ENCODE data around the gene SPRY1.

SPRY1 gene

DNA sequence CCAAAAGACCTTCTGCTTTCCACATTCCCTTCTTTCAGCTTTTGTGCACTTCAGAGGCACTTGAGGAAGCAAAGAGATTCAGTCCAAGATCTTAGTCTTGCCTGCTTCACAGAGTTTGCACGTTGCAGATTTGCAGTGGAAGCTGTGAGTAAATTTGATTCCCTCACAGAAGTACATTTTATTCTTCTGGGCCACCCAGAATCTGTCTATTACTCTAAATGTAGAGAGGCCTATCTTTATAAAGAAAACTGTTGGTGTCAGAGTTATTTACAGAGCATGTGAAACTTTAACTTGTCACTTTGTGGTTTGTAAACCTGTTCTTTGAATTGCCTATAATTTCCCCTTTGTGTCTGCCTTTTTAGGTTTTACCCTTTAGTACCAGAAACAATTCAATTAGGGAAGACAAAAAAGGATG, 15.5 kb downstream of the SPRY1 start:
- DNase-seq = peak; percentile 35

DNA sequence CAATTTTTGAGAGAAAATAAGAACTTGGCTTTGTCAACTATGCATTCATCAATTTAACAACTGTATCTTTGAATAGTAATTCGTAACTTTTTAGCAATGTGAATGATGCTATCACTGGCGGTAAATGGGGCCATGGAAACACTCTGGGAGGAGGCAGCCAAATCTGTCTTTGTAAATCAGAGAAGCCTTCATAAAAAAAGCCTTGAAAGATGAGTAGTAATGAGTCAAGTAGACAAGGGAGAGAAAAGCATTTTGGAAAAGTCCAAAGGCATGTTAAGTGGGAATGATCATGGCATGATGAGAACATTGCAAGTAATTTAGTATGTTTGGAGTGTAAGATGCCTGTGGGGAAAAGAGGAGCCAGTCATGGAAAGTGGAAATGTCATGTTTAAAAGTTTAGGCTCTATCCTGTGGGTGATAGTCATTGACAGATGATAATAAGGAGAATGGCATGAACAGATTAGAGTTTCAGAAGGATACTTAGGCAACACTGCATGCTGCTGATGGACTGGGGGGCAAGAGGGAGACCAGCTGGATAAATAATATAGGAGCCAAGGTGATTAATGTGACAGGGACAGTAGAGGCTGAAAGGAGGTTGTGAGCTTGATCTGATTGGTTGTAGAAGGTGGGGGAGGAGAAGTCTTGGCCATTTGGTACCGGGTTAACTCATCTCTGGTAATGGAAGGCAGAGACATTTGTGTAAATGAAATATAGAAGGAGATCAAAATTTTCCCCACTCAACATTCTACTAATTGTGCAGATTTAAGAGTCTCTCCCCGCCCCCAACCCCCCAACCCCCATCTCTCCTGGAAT, 16.3 kb downstream of the SPRY1 start:
- no peak for DNase-seq

DNA sequence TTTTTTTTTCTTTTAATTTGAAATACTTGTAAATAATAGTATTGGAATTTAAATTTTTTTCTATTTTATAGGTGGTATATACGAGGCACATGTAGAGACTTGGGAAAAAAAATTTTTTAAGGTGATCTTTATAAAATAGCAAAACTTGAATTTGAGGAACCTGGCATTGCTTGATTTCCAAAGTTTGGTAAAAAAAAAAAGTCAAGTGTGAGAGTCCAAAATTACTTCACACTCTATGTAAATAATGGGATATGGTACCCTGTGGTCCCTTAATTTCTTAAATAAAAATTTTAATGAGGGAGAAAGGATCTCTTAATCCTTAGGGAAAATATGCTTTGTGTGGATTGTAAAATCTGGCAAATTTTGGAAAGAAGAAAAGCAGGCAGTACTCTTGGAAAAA, 19.0 kb downstream of the SPRY1 start:
- no peak for DNase-seq

DNA sequence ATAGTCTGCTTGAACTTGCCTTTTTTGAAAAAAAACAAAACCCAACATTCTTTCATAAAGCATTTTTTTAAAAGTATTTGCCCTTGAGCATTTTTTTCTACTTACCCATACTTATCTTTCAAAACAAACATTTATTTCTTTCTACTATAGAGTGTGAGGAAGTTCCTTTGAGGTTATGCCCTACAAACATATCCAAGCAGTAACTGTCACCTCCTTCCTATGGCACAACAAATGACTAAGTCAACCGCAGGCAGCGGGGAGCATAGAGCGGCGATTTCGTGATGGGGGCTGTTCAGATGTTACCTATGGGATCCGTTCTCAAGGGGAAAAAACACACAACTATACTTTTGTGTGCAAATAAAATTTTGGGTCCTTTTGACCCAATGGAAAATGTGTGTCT, 19.4 kb downstream of the SPRY1 start:
- DNase-seq = peak; percentile 72

DNA sequence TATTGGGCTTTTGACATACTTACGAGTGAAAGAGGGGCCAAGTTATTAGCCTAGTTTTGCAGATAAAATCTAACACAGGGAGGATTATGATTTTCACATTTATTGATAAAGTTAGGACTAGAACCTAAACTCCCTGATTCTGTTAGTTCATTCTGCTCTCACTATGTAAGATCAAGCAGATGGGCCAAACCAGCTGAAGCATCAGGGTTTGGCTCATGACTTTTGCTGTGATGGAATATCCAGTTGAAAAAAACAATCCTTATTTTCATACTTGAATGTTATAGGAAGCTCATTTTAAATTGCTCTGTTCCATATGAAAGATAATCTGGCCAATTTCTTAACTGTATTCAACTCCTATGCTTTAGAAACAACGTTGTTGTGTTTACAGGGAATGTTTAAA, 21.2 kb downstream of the SPRY1 start:
- no peak for DNase-seq

DNA sequence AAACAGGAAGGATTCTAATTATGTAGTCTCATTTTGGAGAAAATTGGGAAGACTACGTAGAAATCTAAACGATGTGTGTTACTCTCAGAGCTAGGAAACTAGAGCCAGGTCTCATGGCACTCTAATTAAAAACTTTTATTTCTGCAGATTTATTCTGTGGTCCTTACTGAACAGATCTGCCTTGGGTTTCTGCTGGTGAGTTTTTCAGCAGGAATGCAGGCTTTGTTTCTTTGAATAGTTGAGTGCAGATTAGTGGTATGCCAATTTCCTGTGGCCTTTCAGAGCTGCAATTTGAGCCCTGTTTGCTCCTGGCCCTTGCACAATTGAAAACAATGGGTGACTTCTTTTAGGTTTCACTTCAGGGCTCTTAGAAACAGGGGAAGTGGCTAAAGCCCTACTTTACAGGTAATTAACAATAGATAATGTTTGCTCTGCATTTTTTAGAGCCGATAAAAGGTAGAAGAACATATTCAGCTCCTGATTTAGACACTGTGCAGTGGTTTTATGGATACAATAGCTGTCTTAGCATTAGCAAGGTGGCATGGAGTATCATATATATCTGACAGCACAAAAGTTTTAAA, 21.8 kb downstream of the SPRY1 start:
- DNase-seq = peak; percentile 38

DNA sequence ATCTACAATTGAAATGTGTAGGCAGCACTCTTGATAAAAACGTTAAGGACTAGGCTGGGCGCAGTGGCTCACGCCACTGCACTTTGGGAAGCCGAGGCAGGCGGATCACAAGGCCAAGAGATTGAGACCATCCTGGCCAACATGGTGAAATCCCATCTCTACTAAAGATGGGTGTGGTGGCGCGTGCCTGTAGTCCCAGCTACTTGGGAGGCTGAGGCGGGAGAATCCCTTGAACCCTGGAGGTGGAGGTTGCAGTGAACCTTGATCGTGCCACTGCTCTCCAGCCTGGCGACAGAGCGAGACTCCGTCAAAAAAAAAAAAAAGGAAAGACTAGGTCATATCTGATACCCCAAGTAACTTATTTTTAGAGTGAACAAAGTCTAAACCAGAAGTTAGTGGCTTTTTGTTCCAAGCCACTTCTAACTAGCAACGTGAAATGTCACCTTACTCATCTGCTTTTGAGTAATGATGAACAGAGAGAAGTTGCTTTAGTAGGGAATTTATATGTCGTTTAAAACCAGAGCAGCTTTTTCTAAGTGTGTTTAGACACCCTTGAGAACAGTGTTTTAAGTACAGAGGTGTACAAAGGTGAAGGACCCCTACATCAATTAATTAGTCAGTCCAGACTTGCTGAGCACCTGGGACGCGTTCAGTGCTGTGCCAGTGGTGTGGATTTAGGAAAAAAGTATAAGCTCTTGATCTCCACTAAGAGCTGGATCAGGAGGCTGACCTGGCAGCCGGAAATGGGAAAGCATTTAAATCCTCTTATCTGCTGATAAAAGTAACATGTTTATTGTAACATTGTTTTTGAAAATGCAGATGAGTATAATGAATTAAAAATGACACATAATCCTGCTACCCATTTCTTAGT, 23.5 kb downstream of the SPRY1 start:
- DNase-seq = peak; percentile 26

DNA sequence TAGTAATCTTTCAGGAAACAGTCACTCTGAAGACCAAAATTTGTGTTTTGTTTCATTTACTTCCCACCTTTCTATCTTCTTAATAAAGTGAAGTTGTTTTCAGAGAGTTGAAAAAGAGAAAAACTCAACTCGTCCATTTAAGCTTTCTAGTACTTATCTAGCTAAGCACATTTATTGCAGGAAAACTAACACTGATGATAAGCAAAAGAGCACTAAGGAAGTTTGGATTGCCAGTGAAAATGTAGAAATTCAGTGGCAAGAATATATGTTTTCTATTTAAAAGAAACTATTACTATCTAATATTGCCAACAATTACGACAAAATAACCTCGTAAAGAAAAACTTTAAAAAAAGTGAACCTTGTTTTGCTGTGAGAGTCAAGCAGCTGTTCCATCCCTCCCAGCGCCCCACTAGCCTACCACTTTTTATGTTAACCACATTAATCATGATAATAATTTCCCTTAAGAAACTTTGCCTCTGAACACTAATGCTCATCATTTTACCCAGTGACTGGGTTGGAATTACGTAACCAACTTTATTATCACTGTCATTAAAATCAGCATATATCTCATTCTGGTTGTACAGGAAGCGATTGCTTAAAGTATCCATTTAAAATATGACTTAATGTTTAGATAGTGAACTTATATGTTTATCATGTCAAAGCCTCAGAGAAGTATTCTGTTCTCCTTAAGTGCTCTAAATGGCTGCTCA, 24.8 kb downstream of the SPRY1 start:
- DNase-seq = peak; percentile 14

DNA sequence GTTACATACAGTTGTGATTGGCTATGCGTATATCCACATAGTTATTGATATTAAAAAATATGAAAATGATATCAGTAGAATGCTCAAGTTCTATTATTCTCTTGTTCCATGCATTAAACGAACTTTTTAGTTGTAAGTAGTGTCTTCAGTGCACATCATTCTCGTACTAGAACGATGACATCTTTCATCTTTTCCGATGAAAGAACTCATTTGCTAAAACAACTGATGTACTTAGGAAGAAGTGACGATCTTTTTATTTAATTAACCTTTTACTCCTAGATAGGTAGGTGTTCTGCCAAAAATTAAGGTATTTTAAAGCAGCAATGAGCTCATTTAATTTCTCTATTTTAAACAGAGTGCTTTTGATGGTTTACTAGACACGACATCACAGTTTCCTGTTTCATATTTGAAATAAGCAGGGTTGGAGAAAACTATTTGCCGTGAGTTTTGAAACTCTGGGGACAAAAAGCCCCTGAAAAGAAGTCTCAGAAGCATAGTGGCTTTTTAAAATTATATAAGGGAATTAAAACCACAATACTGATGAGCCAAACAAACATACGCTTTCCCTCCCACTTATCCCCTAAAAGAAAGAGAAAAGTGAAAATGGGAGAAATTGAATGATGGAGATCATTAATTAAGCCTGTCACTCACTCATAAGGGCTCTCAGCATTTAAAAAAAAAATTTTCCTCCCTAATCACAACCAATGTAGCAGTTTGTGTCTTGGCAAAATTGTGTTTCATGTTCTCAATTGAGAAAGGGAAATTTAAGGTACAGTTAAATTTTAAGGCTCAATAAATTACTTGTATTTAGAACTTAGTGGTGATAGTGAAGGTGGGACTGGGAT, 25.6 kb downstream of the SPRY1 start:
- DNase-seq = peak; percentile 27

DNA sequence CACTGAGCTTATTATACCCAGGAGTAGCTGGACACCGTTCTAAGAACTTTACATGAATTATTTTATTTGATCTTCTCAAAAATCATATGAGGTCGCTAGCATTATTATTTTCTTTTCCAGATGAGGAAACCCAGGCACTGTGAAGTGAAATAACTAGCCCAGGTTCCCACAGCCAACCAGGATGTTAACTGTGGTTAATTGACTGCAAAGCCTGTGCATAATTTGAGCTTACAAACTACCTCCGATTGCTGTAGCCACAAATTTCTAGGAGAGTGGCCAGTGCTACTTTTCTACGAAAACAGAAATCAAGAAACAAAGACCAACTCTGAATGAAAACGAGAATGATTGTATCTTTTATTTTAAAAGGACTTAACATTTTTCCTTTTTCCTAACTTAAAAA, 27.2 kb downstream of the SPRY1 start:
- peak; percentile 36 for DNase-seq

DNA sequence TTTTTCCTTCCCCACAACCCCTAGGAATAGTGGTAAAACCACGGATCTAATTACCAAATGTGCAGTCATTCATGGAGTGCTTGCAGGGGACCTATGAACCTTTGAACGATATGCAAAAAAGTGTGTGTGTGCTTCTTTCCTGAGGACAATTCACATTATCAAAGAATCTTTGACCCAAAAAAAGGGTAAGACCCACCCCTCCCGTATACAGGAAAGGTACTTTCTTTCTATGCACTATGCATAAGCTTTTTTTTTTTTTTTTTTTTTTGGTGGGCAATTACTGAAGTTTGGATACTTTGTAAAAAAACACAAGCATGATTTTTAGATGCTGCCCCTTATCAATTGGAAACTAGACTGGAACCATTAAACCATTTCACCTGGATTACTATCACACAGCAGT, 31.4 kb downstream of the SPRY1 start:
- no peak for DNase-seq

DNA sequence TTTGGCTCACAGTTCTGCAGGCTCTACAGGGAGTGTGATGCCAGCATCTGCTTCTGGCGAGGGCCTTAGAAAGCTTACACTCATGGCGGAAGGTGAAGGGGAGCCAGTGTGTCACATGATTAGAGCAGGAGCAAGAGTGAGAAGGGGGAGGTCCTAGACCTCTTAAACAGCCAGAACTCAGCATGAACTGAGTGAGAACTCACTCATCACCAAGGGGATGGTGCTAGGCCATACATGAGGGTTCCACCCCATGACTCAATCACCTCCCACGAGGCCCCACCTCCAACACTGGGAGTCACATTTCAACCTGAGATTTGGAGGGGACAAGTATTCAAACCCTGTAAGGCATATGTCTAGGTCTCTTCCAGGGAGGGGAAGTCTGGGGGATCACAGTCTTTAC, 33.4 kb downstream of the SPRY1 start:
- no peak for DNase-seq

DNA sequence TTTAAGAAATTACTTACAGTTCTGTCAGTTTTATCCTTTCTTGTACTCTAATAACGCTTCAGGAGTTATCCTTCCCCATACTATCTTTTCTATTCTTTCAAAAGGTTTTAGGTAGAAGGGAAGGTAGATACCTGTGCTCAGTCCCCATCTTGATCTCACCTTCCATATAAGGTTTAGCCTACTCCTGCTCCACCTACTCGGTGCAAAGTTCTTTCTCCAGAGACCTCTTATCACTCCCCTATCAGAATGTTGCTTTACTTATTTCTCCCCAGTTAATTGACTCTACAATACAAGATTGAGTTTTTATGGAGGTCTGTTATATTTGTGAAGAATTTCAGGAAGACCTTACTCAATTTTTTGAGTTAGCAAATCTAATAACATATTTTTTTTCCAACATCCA, 33.9 kb downstream of the SPRY1 start:
- DNase-seq = no peak

DNA sequence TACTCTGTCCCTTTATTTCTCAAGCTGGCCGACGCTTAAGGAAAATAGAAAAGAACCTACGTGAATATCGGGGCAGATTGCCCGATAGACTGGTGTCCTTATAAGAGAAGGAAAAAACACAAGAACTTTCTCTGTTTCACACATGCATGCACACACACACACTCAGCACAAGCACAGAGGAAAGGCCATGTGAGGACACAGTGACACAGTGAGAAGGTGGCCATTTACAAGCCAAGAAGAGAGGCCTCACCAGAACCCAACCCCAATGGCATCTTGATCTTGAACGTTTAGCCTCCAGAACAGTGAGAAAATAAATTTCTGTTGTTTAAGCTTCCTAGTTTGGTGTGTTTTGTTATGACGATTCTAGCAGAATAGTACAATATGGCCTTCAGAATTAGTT, 37.0 kb downstream of the SPRY1 start:
- DNase-seq = no peak

DNA sequence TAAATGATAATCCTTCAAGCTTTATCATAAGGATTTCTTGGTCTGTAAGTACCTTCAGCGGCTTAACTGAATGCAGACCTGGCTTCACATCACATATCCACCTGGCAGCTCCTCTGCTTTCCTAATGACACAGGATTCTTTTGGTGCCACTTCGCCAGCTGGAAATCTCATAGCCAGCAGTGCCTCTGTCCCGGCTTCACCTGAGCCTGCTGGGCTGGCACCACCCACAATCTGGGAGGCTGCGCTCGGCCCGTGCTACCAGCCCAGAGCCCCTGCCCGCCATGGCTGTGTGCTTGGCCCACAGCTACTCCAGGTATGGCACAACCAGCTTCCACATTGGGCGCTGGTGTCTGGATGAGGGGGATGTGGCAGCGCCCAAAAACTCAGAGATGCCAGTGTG, 37.4 kb downstream of the SPRY1 start:
- no peak for DNase-seq

DNA sequence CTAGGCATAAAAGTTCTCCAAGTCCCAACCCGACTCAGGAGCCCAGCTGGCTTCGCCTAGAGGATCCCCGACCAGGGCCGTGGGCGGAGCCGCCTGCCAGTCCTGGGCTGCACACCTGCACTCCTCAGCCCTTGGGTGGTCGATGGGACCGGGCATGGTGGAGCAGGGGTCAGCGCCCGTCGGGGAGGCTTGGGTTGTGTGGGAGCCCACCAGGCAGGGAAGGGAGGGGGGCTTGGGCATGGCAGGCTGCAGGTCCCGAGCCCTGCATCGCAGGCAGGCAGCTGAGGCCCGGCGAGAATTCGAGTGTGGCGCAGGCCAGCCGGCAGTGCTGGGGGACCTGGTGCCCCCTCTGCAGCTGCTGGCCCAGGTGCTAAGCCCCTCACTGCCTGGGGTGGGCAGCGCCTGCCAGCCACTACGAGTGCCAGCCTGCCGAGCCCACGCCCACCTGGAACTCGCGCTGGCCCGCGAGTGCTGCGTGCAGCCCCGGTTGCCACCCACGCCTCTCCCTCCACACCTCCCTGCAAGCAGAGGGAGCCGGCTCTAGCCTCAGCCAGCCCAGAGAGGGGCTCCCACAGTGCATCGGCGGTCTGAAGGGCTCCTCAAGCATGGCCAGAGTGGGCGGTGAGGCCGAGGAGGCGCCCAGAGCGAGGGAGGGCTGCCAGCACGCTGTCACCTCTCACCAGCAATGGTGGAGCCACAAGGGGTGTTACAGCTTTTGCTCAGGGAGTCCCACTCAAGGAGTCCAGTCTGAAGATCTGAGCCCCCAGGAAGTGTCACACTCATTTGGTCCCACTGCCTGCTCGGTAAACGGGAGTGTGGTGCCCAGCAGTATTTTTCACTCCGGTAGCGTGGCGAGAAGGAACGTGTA, 38.9 kb downstream of the SPRY1 start:
- no peak for DNase-seq

DNA sequence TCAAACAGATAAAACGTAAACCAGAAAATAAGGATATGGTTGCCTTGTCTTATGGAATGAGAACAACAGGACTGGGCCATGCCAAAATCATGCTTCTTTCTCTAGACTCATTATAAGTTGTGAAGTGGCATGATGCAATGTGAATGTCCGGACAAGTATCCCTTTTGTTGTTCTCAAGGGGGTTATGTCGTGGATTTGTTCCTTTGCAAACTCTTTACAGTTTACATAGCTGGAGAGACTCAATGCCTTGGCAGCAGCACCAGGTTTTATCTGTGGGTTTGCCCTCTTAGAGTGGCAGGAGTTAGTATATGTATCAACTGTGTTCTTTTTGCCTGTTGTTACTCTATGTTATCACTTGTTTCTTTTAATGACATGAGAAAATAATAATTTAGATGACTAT, 41.4 kb downstream of the SPRY1 start:
- no peak for DNase-seq

DNA sequence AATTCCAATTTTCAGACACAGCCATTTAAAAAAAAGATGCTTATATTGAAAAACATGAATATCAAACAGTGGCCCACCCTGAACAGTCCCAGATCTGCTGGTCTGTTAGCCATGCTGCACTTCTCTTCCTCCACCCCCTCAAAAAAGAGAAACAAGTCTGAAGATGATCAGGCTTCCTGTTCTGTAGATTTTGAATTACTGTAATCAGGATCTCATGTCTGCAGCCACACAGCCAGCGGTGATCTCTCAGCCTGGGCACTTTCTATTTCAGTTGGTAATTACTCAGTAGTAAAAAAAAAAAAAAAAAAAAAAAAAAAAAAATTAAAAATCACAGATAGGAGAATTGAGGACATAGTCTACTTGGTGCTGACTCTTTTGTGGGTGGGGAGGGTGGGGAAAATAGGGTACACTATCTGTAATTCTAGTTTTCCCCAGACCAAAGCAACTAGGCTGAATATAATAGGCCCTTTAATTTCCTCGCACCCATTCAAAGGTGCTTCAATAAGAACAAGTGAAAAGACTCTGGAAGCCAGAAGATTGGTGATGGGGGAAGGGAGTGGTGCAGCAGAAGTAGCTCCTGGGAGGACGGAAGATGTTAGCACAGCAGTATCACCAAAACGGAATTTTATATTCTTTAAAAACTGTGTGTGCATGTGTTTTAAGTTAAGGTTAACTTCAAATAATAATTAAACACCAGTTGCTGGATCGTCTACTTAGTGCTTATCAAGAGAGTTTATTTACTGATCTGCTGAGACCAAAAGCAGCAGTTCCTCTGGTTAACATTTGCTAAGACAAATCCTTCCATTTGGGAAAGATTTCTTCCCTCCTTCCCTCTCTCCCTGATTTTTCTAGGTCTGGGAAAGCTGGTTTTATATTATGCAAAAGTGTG, 47.0 kb downstream of the SPRY1 start:
- DNase-seq = peak; percentile 60

DNA sequence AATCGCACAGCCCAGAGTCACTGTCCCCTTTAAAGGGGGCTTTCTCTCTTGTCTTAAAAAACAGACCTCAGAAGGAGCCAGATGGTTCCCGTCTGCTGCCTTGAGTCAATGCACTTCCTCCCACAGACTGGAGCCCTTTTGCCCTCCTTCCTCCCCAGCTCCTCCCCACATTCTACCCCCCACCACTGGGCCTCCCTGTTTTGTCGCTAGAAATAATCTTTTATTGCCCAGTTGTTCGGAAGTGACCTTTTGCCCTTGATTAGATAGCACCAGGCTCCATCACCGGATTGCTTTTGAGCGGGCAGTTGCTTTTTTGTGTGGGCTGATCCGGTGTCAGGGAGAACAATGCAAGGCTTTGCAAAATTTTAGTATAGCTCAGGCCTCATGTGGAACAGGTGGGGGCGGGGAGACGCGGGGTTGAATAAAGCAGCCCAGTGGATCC, 47.7 kb downstream of the SPRY1 start:
- DNase-seq = peak; percentile 52

DNA sequence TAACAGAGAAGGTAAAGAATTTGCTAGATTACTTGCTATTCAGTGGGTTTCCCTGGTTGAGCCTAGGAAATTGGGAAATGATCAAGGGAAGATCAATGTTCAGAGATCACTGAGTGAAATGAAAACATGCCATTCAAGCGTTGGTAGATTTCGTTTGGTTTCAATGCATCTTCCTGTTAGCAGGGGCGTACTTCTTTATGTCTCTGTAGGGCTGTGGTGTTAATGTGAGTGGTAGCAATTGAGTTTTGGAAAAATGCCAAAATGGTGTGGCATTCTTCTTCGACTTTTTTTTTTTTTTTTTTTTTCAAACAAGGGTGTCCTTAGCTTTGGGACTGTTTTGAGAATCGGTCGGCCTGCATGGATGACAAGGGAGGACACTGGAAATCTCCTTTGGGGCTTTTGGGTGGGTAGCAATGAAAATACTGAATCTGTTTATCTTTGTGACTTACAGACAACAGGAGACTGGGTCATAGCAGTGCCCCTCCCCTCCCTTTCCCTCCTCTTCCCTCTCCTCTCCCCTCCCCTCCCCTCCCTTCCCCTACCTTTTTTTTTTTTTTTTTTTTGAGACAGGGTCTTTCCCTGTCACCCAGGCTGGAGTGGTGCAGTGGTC, 50.4 kb downstream of the SPRY1 start:
- no peak for DNase-seq

Measured in activated CD4-positive, alpha-beta T cell treated with anti-CD3 and anti-CD28 coated beads, Interleukin-2, Interleukin-6, amounts not matched to agents 100 ng/mL and 50 ng/mL, durations not matched to agents 16 hours and 8 hours (primary cell).